ENCODE measurements around the gene CCDC112.

Gene CCDC112, protein sequence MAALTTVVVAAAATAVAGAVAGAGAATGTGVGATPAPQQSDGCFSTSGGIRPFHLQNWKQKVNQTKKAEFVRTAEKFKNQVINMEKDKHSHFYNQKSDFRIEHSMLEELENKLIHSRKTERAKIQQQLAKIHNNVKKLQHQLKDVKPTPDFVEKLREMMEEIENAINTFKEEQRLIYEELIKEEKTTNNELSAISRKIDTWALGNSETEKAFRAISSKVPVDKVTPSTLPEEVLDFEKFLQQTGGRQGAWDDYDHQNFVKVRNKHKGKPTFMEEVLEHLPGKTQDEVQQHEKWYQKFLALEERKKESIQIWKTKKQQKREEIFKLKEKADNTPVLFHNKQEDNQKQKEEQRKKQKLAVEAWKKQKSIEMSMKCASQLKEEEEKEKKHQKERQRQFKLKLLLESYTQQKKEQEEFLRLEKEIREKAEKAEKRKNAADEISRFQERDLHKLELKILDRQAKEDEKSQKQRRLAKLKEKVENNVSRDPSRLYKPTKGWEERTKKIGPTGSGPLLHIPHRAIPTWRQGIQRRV

GRCh38 chr5:115296124-115297022 is at the start of gene CCDC112:
Gene CCDC112 (minus strand): TSS chr5:115296654. CDS start chr5:115296543, 111 bp downstream.
- H3K4me3 ChIP-seq (ENCODE audit: low read depth, low read length) = peak within 1 kb of the TSS; percentile 64
- no peak for TF ChIP-seq CTCF (IDR thresholded peaks at IDR 0.05; ENCODE audit: insufficient read depth, low read depth, low read length, missing control alignments)
- DNase-seq (ENCODE audit: low read depth) = peak; percentile 88

- no peak overlapping the region for H3K4me3 ChIP-seq (ENCODE audit: low read depth, low read length)
- no peak for DNase-seq (ENCODE audit: low read depth)
- TF ChIP-seq CTCF (IDR thresholded peaks at IDR 0.05; ENCODE audit: insufficient read depth, low read depth, low read length, missing control alignments) = no peak
These were observed 48.9 kb upstream of the CCDC112 start for GRCh38 chr5:115345344-115345743.

GRCh38 chr5:115343855-115344254 is 47.4 kb upstream of the CCDC112 start:
- no peak overlapping the region for H3K4me3 ChIP-seq (ENCODE audit: low read depth, low read length)
- TF ChIP-seq CTCF (IDR thresholded peaks at IDR 0.05; ENCODE audit: insufficient read depth, low read depth, low read length, missing control alignments) = no peak
- DNase-seq (ENCODE audit: low read depth) = no peak

- no peak overlapping the region for H3K4me3 ChIP-seq (ENCODE audit: low read depth, low read length)
- no peak for TF ChIP-seq CTCF (IDR thresholded peaks at IDR 0.05; ENCODE audit: insufficient read depth, low read depth, low read length, missing control alignments)
- no peak for DNase-seq (ENCODE audit: low read depth)
These were observed 46.3 kb upstream of the CCDC112 start for GRCh38 chr5:115342590-115343377.

GRCh38 chr5:115341745-115342144 is 45.3 kb upstream of the CCDC112 start:
- no peak for DNase-seq (ENCODE audit: low read depth)
- TF ChIP-seq CTCF (IDR thresholded peaks at IDR 0.05; ENCODE audit: insufficient read depth, low read depth, low read length, missing control alignments) = no peak

GRCh38 chr5:115338851-115339250 is 42.4 kb upstream of the CCDC112 start:
- DNase-seq (ENCODE audit: low read depth) = no peak
- H3K4me3 ChIP-seq (ENCODE audit: low read depth, low read length) = no peak overlapping the region
- TF ChIP-seq CTCF (IDR thresholded peaks at IDR 0.05; ENCODE audit: insufficient read depth, low read depth, low read length, missing control alignments) = no peak

More at GRCh38 chr5:115341745-115342144, 45.3 kb upstream of the CCDC112 start:
- H3K4me3 ChIP-seq (ENCODE audit: low read depth, low read length) = no peak overlapping the region

All from GM12865 (cell line).